ENCODE measurements around the gene FAM20B.
"Not testable (repeated sequence)": the region's sequence is repeated elsewhere in the genome, so short reads cannot be mapped to it uniquely, and the experiment has no call there.

FAM20B gene

GRCh38 chr1:179023946-179024650 lies 1.6 kb upstream of the FAM20B start:
- DNase-seq (ENCODE audit: low read depth), result no peak

DNA sequence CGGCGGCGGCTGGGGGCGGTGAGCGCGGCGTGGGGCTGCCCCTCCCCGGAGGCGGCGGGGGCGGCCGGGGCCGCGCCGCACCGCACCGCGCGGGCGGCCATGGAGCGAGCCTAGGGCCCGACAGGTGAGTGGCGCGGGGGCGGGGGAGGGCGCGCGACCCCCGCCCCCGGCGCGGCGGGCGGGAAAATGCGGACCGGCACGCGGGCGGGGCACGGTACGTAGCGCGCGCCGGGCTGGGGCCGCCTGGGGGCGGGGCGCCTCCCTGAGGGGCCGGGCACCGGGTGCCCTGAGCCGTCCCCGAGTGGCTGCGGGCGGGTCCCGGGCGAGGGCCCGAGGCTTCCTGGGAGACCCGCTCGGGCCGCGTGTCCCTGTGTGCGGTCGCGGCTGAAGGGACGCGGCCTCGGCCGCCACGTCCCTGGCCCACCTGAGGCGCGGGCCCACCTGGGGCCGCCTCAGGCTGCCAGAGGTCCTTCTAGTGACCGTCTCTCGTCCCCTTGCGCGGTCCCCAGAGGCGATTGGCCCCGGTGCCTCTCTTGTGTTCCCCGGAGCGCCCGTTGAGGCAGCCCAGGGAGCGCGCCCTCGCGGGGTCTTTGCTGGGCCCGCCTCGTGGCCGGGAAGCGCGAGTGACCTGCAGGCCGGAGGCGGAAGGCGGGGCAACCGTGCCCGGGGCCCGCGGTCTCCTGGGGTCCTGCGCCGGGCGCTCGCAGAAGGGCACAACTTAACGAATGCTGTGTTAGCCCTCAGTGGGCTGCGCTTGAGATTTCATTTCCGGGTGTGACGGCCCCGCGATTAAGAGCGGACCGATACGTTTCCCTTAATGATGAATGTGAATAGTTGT lies 500 bp downstream of the FAM20B start:
- DNase-seq (ENCODE audit: low read depth), result peak; percentile 60

GRCh38 chr1:179026813-179027669 lies 1.3 kb downstream of the FAM20B start:
- no peak for DNase-seq (ENCODE audit: low read depth)

DNA sequence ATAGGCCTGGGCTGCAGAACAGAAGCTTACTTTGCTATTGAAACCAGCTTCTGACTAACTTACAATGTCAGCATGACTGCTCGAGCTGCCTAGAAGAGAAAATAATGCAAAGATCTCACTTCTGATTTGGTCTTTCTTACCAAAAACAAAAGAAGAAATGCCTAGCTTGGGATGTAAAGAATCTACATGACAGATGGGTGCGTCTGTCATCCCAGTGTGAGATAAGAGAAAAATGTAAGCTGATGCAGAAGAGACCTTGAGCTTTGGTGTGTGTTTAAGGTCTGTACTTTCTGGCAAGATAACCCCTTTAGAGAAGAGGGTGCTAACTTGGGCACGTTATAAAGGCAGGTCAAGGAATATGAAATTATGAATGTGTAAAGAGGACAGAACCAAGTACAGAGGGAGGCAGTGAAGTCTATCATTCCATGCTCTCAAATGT lies 3.6 kb downstream of the FAM20B start:
- DNase-seq (ENCODE audit: low read depth), result no peak

- no peak for DNase-seq (ENCODE audit: low read depth)
Measured at GRCh38 chr1:179030130-179030529, 4.4 kb downstream of the FAM20B start.

- DNase-seq (ENCODE audit: low read depth), result no peak
Measured at GRCh38 chr1:179030683-179031082, 5.0 kb downstream of the FAM20B start.

- no peak for DNase-seq (ENCODE audit: low read depth)
Measured at GRCh38 chr1:179031284-179031683, 5.6 kb downstream of the FAM20B start.

- peak; percentile 35 for DNase-seq (ENCODE audit: low read depth)
Measured at GRCh38 chr1:179031855-179032513, 6.3 kb downstream of the FAM20B start.

- peak; percentile 37 for DNase-seq (ENCODE audit: low read depth)
Measured at GRCh38 chr1:179034720-179035119, 9.0 kb downstream of the FAM20B start.

DNA sequence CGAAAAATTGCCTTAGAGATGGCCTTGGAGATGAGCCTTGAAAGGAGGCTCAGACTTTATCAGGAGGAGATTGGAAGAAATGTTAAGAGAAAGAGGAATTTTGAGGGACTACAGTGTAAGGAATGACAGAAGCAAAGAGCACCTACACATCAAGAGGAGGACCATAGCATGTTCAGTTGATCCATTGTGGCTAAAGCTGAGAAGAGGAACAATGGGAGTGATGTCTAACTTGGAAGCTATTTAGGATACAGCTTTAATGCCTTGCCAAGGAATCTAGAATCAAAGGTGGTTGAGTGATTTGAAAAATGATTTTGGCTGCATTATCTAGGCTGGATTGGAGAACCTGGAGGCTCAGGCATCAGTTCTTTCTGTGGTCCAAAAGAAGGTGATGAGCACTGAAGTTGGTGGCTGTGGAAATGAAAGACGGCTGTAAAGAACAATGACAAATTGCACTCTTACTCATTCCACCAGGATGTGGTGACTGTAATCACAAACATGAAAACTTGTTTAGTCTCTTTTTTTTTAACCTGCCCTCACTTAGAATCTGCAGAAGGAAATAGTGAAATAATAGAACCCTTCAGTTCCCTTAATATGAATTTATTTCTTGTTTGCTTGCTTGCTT lies 11.3 kb downstream of the FAM20B start:
- DNase-seq (ENCODE audit: low read depth), result peak; percentile 47

DNA sequence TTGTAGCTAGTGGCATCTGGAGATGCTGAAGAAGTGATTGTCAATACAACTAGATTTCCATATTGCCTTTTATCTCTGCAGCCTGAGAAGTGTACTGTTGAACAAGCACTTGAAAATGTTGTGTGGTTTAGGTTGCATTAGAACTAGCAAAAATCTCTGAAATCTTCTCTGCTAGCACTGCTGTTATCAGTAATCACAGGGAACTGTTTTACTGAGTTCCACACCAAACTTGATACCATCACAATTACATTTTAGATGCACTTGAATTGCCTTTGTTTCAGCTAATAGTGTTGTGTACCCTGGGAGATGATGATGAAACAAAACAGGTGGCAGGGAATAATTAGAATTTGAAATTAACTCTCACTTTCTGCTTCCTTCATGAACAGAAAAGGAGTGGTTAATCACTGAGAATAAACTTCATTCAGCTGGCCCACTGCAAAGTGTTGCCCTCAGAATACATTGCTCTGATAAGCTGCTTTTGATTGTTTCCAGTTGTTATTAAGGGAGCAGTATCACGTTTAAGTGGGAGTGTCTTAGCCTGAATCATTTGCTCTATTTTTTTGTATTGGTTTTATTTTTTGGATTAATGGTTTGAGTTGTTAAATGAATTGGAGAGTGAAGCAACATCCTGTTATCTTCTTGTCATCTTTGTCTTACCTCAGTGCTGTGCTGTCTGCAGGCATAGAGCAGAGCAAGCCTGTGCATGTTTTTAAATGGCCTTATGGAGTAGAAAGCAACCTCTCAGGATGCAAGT lies 13.0 kb downstream of the FAM20B start:
- peak; percentile 61 for DNase-seq (ENCODE audit: low read depth)

GRCh38 chr1:179039502-179040174 lies 13.9 kb downstream of the FAM20B start:
- DNase-seq (ENCODE audit: low read depth), result not testable (repeated sequence)

- not testable (repeated sequence) for DNase-seq (ENCODE audit: low read depth)
Measured at GRCh38 chr1:179040175-179040551, 14.5 kb downstream of the FAM20B start.

DNA sequence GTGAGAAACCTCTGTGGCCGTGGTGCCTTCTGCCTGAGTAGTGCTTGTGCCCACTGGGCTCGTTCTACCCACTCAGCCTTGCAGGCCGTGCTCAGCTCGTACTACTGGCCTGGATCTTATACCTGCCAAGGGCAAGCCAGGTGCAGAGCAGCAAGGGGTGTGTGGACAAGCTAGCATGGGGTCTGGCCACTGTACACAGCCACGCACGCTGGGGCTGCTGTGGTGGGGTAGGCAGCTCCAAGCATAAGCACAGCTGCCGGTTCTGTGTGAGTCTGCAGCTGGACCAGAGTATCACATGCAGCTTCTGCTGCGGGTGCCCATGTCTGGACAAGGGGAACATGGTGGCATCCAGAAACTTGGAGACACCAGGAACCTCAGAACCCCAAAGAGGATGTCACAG lies 16.4 kb downstream of the FAM20B start:
- no peak for DNase-seq (ENCODE audit: low read depth)

- DNase-seq (ENCODE audit: low read depth), result no peak
Measured at GRCh38 chr1:179042700-179043099, 17.0 kb downstream of the FAM20B start.

GRCh38 chr1:179043266-179043665 lies 17.6 kb downstream of the FAM20B start:
- no peak for DNase-seq (ENCODE audit: low read depth)

GRCh38 chr1:179043907-179044306 lies 18.2 kb downstream of the FAM20B start:
- no peak for DNase-seq (ENCODE audit: low read depth)

- DNase-seq (ENCODE audit: low read depth), result peak; percentile 99
Measured at GRCh38 chr1:179046808-179047635, 21.3 kb downstream of the FAM20B start.

GRCh38 chr1:179047636-179047997 lies 21.9 kb downstream of the FAM20B start:
- no peak for DNase-seq (ENCODE audit: low read depth)
